OCI-M1 (cell line): ENCODE results near the gene HS6ST1.
A peak's percentile ranks its signal among the peaks of the same experiment; 100 is the strongest.
"Not testable (repeated sequence)": the region's sequence is repeated elsewhere in the genome, so short reads cannot be mapped to it uniquely, and the experiment has no call there.

ENCODE experiments used
- DNase-seq: peaks from one replicate; lab custom pipeline; 2025; lab: John Stamatoyannopoulos, UW

Gene HS6ST1

DNA sequence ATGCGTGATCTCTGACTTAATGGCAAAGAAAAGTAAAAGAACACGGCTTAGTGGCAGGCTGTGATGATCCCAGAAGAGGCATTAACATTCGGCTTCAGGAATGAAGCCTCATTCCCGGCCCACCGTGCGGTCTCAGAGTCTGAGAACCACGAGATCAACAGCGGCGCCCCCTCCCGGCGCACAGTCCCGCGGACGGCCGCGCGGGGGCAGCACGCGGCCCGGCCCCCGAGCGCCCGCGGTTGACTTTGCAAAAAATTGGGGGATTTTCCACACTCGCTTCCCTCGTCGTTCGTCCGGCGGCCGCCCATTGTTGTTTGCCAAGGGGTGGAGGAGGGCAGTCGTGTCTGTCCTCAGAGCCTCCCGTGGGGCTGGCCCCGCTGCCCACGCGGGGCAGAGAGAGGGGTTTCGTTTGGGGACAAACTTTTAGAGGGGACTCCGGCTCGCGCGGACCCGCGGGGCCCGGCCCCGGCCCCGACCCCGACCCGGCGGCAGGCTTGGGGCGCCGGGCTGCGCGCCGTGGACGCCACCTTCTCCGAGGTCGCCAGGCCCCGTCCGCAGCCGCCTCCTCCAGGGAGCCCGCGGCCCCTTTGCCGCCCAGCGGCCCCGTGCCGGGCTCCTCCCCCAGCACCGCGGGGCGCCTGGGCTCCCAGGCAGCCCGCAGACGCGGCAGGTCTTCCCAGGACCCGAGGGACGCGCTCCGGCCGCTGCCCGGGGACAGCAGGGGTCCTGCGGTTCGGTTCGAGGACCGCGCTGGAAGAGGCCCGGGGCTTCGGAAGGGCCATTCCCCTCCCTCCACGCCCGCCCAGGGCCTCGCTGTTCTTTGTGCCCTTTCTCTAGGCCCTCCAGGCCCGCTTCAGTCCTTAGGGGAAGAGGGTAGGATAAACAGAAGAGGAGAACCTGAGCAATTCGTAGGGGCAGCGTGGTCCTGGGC lies 3.4 kb upstream of the HS6ST1 start:
- DNase-seq = peak; percentile 89

DNA sequence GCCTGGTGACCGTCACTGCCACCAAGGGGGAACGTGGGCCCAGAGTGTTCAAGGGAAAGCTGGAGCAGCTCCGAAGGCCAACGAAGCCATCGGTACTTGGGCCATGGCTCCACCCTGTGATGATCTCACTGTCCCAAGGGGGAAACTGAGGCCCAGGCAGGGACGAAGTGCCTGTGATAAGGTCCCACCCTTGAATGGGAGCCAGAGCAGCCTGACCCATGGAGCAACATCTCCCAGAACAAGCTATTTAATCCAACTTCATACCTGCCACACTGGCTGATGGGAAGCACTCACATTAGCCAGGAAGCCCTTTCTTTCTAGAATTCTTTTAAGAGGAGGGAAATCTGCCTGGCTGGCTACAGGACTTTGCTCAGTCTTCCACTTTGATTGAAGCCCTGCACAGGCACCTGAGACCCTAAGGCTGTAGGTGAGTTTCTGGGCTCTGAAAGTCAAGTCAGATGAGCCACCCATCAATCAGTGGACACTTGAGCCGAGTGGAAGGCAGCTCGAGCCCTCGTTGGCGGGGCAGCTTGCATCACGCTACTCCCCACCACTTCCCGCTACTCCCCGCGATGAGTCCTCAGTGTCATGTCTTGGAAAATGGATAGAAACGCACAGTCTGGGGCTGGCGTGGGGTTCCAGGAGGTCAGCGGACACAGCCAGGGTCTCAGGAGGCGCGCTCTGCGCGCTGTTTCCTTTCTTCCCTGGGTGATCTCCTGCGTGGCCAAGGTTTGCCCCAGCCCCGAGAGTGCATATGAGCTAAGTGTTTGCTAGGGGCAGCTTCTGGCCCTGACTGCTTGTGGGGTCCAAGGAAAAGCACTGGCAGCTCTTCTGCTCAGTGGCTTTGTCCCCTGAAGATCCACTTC lies 2.5 kb upstream of the HS6ST1 start:
- peak; percentile 17 for DNase-seq

DNA sequence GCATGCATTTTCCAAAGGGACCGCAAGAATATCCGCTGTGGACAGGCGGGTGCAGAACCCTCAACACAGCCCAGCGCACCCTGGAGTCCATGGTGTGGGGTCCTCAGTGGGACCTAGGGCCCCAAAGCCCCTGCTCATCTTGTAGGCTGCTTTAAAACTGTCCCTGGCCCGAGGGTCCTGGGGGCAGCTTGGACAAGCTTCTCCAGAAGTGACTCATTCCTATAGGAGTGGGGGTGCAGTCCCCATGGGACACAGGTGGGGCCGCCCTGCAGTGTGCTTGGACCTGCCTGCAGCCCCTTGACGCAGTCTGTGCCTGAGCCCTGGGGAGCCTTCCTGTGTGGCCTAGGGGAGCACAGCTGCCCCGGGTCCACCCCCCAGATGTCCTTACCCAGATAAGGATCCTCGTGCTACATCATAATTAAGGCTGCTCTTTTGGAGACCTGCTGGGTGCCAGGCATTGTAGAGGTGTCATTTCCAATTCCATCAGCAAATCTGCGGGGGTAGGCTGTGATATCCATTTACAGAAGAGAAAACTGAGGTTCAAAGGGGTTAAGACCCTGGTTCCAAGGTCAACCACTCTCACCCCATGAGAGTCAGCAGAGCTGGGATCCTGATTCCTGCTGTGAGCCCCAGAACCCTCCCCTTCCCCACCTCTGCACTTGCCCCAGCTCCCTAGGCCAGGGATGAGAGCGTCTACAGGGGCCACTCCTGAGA lies 1.7 kb upstream of the HS6ST1 start:
- DNase-seq = no peak

DNA sequence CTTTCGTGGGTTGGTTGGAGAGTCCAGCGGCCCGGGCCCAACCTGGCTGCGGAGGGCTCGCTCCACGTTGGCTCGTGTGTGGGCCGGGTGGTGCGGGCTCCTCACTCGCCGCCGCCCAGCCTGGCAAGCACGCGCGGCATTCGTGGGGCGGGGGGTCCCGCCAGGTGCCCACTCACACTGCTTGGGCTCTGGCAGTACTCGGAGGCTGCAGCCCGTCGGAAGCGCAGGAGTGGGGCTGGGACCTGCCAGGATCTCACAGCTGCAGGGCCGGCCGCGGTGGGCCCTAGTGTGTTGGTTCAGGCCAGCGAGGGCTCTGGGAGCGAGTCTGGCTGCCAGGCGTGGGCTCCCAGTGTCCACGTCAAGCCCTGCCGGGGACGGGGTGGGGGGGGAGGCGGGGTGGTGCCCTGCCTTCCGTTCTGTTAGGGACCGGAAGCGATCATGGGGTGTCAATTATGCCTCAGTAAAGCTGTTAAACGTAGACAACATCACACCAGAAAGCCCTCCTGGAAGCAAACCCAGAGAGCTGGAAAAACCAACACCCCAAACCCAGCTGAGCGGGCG lies 1.0 kb upstream of the HS6ST1 start:
- DNase-seq = no peak

- peak; percentile 15 for DNase-seq
Measured at GRCh38 chr2:128318245-128318644, 423 bp downstream of the HS6ST1 start.

DNA sequence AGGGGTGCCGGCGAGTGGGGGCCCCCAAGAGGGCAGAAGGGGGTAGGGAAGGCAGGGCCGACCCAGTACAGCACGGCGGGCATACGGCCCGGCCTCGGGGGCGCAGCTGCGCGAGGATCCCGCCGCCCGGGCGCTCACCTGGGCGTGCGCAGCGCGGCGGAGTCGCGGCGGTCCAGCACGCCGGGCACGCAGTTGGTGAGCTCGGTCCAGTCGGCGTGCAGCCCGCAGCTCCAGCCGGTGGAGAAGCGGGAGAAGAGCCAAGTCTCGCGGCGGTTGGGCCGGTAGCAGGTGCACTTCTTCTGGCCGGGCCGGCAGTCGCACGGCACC lies 806 bp downstream of the HS6ST1 start:
- not testable (repeated sequence) for DNase-seq

- DNase-seq = peak; percentile 53
Measured at GRCh38 chr2:128317181-128317898, 1.3 kb downstream of the HS6ST1 start.

DNA sequence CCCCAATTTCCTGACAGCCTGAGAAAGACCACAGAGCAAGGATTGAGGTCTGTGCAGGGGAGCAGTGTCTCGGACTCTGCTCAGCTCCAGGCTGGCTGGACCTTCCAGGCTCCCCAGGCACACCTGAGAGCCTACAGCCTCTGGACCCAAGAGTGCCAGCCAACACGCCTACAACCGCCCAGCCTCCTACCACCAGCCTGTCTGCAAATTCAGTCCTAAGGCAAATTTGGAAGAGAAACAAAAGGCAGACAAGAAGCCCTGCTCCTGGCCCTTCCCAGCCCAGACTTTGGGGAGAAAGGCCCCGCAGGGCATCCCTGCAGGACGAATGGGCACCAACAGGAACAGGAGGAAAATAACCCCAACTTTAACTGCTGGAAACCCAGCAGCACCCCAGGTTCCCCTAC lies 1.9 kb downstream of the HS6ST1 start:
- no peak for DNase-seq

DNA sequence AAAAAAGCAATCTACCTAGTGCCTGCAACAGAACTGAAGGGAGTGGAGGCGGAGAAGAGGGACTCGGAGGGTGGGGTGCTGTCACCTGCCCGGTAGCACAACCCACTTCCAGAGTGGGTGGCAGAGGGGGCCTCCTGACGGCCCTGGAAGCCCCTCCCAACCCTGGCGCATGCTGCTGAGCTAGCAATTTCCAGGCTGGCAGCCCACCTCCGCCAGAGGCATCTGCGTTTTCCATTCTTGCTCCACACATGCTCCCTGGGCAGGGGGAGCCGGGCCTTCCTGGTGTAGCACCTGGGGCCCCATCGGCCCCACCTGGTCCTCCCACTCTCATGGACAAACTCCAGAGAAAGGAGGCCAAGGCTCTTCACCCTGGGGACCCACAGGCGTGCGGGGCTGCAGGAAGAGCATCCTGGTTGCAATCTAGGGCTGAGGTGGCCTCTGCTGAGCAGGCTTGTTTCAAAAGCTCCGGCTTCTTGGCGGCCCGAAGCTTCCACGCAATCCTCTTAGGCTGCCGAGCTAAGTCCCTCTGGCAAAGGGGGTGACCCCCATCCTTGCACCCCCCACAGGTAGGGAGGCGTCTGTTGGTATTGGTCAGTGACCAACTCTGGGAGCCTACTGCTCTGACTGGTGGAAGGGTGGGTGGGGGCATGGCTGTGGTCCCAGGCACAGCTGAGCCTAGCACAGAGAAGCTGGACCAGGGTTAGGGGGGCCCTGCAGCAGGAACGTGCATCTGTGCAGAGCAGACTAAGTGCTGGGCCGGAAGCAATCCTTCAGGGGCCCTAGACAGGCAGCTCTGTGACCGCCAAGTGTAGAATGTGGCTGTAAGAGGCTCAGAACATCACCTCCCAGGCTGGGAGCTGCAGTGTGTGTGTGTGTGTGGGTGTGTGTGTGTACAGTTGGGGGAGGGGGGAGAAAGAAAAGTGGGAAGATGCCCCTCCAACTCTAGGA lies 2.6 kb downstream of the HS6ST1 start:
- DNase-seq = no peak

DNA sequence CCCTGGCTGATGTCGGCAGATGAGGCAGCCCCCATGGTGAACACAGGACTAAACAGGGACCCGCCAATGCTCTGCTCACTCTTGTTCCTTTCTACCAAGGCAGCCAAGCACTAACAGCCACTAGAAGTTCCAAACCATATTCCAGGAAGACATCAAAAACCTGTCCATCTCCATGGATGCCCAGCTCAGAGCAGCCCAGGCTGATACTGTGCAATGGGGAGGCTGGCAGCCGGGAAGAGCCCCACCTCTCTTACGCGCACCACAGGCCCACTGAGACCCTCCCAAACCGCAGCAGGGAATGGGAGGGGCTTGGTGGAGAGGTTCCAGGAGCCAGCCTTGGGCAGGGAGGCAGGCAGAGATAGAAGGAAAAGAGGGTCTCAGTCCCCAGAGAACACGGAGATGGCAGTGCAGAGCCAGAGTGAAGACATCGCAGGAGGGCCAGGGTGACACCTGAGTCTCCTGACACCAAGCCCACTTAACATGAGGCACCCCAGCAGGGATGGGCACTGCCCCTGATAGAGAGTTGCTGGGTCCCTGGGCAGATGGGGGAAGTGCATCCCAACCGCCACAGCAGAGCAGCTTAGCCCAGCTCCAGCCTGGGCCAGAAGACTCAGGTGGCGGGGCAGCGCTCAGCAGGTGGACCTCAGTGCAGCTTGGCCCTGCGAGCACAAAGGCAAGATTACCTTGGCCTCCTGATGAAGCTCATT lies 3.4 kb downstream of the HS6ST1 start:
- DNase-seq = no peak

GRCh38 chr2:128314348-128315121 lies 4.1 kb downstream of the HS6ST1 start:
- no peak for DNase-seq

DNA sequence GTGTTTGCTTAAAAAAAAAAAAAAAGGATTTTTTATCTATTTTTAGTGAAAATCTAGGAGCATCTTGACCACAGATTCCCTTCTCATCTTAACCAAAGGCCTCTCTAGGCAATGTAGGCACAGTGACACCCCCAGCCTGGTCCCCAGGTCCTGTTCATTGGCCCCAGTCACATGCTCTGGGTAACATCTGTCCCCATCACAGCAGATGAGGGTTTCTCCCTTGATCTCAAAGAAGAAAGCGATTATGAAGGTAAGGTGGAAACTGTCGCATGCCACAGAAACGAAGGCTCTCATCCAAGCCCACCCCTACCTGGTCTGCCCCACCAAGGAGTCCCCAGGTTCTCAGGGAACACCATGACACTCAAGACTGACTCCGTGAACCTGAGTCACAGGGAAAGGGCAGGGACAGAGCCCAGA lies 4.7 kb downstream of the HS6ST1 start:
- DNase-seq = no peak

- DNase-seq = peak; percentile 23
Measured at GRCh38 chr2:128313091-128313836, 5.4 kb downstream of the HS6ST1 start.

GRCh38 chr2:128312411-128312810 lies 6.3 kb downstream of the HS6ST1 start:
- no peak for DNase-seq

- DNase-seq = no peak
Measured at GRCh38 chr2:128311755-128312341, 6.8 kb downstream of the HS6ST1 start.

- no peak for DNase-seq
Measured at GRCh38 chr2:128311216-128311754, 7.4 kb downstream of the HS6ST1 start.

- DNase-seq = no peak
Measured at GRCh38 chr2:128310761-128311160, 7.9 kb downstream of the HS6ST1 start.
